ENCODE data around the gene HINFP. TPM values are rescaled to one million over a fixed set of nuclear protein-coding genes. Genes with fewer than 3 reads are reported as not detected.

Gene HINFP
- total RNA-seq, 2 donors from 2014 or later: 11.9 to 28.3 TPM

DNA sequence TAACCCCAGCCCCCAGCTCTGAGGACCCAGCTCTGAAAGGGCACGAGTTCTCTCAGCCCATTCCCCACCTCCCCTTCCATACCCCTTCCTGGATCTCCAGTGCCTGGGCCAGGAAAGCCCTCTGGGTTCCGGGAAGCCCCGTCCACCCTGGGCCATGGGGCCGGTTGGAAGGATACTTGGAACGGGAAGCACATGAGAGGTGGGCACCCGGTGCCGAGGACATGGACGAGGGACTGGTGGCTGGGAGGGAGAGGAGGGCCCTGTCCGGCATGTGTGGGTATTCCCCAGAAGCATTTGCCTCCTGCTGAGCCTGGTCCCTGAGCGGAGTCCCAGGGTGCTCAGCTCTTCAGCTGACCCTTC lies 5.2 kb upstream of the HINFP start:
- Histone ChIP-seq H3K36me3 (replicated peaks in 1 of 2; ENCODE audit: insufficient read depth in 1 of 2, low read depth in 2 of 2) (peaks cover 0 to 6% of the 10 kb centered on the region in 2 donors), H3K9me3 (no peaks in the 10 kb centered on the region), H3K27ac (peak overlapping the region in 2 of 4 donors; percentile 7 to 56), H3K27me3 (no peaks in the 10 kb centered on the region), H3K4me3 (no peak overlapping the region), H3K4me1 (peaks cover 9% of the 10 kb centered on the region)
- DNase-seq (no peak), ATAC-seq (no peak)
- 83 to 84% methylated on average over 6 to 10 of the region's 10 CpGs for WGBS, 2 donors
- intact Hi-C loops (cut with DNase I): no loop called here
- TF ChIP-seq POLR2A (IDR thresholded peaks at IDR 0.05): no peak
- TF ChIP-seq, protein P1, sequence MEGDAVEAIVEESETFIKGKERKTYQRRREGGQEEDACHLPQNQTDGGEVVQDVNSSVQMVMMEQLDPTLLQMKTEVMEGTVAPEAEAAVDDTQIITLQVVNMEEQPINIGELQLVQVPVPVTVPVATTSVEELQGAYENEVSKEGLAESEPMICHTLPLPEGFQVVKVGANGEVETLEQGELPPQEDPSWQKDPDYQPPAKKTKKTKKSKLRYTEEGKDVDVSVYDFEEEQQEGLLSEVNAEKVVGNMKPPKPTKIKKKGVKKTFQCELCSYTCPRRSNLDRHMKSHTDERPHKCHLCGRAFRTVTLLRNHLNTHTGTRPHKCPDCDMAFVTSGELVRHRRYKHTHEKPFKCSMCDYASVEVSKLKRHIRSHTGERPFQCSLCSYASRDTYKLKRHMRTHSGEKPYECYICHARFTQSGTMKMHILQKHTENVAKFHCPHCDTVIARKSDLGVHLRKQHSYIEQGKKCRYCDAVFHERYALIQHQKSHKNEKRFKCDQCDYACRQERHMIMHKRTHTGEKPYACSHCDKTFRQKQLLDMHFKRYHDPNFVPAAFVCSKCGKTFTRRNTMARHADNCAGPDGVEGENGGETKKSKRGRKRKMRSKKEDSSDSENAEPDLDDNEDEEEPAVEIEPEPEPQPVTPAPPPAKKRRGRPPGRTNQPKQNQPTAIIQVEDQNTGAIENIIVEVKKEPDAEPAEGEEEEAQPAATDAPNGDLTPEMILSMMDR (IDR thresholded peaks at IDR 0.05): no peak

DNA sequence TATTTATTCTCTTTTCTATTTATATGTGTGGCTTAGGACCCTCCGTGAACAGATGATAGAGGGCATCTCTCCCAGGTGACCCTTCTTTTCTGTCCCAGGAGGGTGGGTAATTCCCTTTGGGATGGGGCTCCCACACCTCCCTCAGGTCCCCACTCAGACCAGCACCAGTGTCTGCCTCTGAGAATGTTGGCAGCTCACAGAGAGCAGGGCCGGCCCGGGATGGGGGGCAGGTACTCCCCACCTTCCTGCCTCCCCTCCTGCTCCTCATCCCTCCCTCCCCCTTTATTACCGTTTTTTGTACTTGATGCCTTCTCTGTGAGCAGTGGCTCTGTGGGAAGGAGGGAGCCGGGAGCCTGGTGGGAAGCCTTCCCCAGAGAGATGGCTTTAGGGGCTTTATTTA lies 4.8 kb upstream of the HINFP start:
- WGBS, 2 donors: 66 to 75% methylated on average over 5 of the region's 5 CpGs
- H3K4me1 ChIP-seq: peaks cover 9% of the 10 kb centered on the region
- TF ChIP-seq POLR2A (IDR thresholded peaks at IDR 0.05): no peak
- TF ChIP-seq, protein P1 (IDR thresholded peaks at IDR 0.05): no peak
- ATAC-seq (no peak), DNase-seq (no peak)
- H3K4me3 ChIP-seq: no peak overlapping the region
- H3K36me3 ChIP-seq (replicated peaks in 1 of 2; ENCODE audit: insufficient read depth in 1 of 2, low read depth in 2 of 2): peaks cover 0 to 4% of the 10 kb centered on the region in 2 donors
- H3K27me3 ChIP-seq: no peaks in the 10 kb centered on the region
- H3K27ac ChIP-seq: peak overlapping the region in 1 of 4 donors; percentile 56
- intact Hi-C loops (cut with DNase I): no loop called here
- H3K9me3 ChIP-seq: no peaks in the 10 kb centered on the region

DNA sequence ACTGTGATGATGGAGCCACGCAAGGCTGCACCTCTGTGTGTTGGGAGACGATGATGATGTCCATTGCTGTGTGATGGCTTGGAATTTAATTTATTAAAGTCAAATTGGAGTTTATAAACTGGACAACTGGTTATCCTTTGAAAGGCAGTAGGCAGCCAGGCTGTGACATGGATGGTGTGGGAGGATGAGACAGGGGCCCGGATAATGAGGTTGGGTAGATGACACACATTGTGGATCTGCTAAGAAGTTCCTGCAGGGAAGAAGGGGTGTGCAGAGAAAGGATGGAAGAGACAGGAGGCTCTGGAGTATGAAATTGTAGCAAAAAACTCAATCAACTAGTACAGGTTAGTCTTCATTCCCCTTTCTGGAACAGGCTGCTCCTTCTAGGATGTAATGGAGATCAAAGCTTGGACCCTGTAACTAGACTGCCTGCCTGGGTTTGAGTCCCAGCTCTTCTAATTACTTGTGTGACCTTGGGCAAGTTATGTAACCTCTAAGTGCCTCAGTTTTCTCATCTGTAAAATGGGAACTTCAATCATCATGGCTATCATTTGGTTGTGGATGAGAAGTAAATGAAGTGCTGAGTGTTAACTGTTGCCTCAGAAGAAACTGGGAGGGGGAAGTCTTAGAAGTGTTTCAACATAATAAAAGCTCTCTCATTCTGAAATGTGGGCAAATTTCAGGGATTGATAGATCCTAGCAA lies 4.2 kb upstream of the HINFP start:
- intact Hi-C loops (cut with DNase I): no loop called here
- peaks cover 13% of the 10 kb centered on the region for H3K4me1 ChIP-seq
- TF ChIP-seq, protein P1 (IDR thresholded peaks at IDR 0.05): no peak
- TF ChIP-seq POLR2A (IDR thresholded peaks at IDR 0.05): no peak
- peaks cover 0 to 3% of the 10 kb centered on the region in 2 donors for H3K36me3 ChIP-seq (replicated peaks in 1 of 2; ENCODE audit: insufficient read depth in 1 of 2, low read depth in 2 of 2)
- WGBS, 2 donors: 91 to 99% methylated on average over 3 of the region's 3 CpGs
- no peak for ATAC-seq
- H3K27ac ChIP-seq: no peak overlapping the region
- H3K4me3 ChIP-seq: no peak overlapping the region
- DNase-seq: no peak
- no peaks in the 10 kb centered on the region for H3K27me3 ChIP-seq
- no peaks in the 10 kb centered on the region for H3K9me3 ChIP-seq

DNA sequence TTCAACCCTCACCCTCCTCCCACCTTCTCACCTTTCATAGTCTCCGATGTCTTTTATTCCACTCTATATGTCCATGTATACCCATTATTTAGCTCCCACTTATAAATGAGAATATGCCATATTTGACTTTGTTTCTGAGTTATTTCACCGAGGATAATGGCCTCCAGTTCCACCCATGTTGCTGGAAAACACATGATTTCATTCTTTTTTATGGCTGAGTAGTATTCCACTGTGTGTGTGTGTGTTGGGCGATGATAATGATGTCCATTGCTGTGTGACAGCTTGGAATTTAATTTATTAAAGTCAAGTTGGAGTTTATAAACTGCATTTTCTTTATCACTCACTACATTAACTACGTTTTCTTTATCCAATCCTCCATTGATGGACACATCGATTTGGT lies 3.2 kb upstream of the HINFP start:
- intact Hi-C loops (cut with DNase I): no loop called here
- H3K4me3 ChIP-seq: no peak overlapping the region
- ATAC-seq: no peak
- H3K27me3 ChIP-seq: no peaks in the 10 kb centered on the region
- no peak for DNase-seq
- H3K27ac ChIP-seq: no peak overlapping the region
- WGBS, 2 donors: 95 to 96% methylated on average over 5 of the region's 5 CpGs
- H3K4me1 ChIP-seq: peaks cover 20% of the 10 kb centered on the region
- TF ChIP-seq POLR2A (IDR thresholded peaks at IDR 0.05): no peak
- TF ChIP-seq, protein P1 (IDR thresholded peaks at IDR 0.05): no peak
- no peaks in the 10 kb centered on the region for H3K9me3 ChIP-seq
- peaks cover 0 to 2% of the 10 kb centered on the region in 2 donors for H3K36me3 ChIP-seq (replicated peaks in 1 of 2; ENCODE audit: insufficient read depth in 1 of 2, low read depth in 2 of 2)

DNA sequence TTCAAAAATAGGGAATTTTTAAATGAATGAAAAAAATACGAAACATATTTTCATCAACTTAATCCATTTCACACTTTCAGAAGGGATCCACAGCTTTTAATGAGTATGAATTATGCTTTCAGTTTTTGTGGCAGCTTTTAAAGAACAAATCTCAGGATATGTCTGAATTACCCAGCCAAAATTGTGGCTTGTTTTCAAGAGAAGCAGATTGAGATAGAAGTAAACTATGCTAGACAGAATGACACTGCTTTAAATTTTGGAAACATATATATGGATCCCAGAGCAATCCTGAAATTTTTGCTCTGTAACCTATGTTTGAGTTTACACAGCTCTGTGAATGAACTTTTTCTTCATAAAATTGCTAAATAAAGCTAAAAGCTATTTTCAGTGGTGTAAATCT lies 2.4 kb upstream of the HINFP start:
- 87 to 88% methylated on average over 1 of the region's 1 CpG for WGBS, 2 donors
- Histone ChIP-seq H3K36me3 (replicated peaks in 1 of 2; ENCODE audit: insufficient read depth in 1 of 2, low read depth in 2 of 2) (peaks cover 0 to 2% of the 10 kb centered on the region in 2 donors), H3K4me1 (peaks cover 20% of the 10 kb centered on the region), H3K9me3 (no peaks in the 10 kb centered on the region), H3K4me3 (no peak overlapping the region), H3K27me3 (no peaks in the 10 kb centered on the region), H3K27ac (no peak overlapping the region)
- intact Hi-C loops (cut with DNase I): no loop called here
- TF ChIP-seq, protein P1 (IDR thresholded peaks at IDR 0.05): no peak
- no peak for TF ChIP-seq POLR2A (IDR thresholded peaks at IDR 0.05)
- DNase-seq (no peak), ATAC-seq (no peak)

Measured in body of pancreas (tissue), 4 donors.